PC-9 (cell line): ENCODE results near the gene PAEP.

ENCODE experiments used
- EZH2 ChIP-seq: fragments of 200-600 bp; sonication (generic); IDR thresholded peaks from 2 replicates; pipeline ENCODE4 v1.8.0; 2017; ENCODE audit warnings: antibody characterized with exemption, low read depth
- TF ChIP-seq, protein P1 (sequence below): fragments of 200-600 bp; sonication (generic); conservative IDR thresholded peaks from 2 replicates; pipeline ENCODE4 v1.6.1; 2017; ENCODE audit warnings: mixed run types, antibody characterized with exemption, mild to moderate bottlenecking, moderate library complexity

DNA sequence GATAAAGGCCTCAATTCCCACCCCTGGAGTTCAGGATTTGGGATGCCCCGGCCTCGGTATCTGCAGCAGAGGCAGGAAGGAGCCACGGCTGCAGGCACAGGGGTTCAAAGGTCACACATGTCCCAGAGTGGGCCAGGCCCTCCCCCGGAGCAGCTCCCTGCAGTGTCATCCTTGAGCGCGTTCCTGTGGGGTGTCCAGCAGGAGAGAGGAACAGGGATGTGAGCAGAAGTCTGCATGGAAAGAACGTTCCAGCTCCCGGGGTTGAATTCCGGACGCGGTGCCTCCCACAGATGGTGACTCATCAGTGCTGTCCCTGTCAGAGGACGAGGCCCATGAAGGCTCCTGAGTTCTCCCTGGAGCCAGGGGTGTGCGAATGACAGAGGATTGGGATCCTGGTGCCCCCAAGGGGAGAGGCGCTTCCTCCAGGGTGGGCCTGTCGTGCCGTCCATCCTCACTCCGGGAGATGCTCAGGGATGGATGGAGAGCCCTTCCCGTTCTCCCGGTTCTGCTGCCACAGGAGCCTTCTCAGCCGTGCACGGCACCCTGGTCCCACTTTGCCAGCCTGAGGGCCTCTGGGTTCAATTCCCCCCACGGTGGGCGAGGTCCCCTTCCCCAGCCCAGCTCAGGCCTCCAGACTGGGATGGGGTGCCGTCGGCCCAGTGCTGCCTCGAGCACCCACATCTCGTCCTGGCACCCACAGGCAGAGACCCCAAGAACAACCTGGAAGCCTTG, 37.3 kb upstream of the PAEP start:
- TF ChIP-seq, protein P1, sequence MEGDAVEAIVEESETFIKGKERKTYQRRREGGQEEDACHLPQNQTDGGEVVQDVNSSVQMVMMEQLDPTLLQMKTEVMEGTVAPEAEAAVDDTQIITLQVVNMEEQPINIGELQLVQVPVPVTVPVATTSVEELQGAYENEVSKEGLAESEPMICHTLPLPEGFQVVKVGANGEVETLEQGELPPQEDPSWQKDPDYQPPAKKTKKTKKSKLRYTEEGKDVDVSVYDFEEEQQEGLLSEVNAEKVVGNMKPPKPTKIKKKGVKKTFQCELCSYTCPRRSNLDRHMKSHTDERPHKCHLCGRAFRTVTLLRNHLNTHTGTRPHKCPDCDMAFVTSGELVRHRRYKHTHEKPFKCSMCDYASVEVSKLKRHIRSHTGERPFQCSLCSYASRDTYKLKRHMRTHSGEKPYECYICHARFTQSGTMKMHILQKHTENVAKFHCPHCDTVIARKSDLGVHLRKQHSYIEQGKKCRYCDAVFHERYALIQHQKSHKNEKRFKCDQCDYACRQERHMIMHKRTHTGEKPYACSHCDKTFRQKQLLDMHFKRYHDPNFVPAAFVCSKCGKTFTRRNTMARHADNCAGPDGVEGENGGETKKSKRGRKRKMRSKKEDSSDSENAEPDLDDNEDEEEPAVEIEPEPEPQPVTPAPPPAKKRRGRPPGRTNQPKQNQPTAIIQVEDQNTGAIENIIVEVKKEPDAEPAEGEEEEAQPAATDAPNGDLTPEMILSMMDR, result no peak
- TF ChIP-seq EZH2, result no peak
